GM12874 (cell line): ENCODE data around the gene DNAH2.

ENCODE experiments used
- CTCF ChIP-seq: IDR thresholded peaks from 2 replicates; pipeline ENCODE4 v1.5.1; 2011; ENCODE audit warnings: low read depth, mild to moderate bottlenecking, control low read depth, low read length, moderate library complexity; ENCODE audit not compliant: insufficient read depth

DNAH2 gene

GRCh38 chr17:7818746-7819645, 101.5 kb downstream of the DNAH2 start:
- no peak for TF ChIP-seq CTCF

GRCh38 chr17:7820231-7820630, 102.7 kb downstream of the DNAH2 start:
- no peak for TF ChIP-seq CTCF

- TF ChIP-seq CTCF = no peak
Measured at GRCh38 chr17:7822126-7822525, 104.6 kb downstream of the DNAH2 start.

GRCh38 chr17:7823581-7824001, 106.0 kb downstream of the DNAH2 start:
- TF ChIP-seq CTCF = no peak

- no peak for TF ChIP-seq CTCF
Measured at GRCh38 chr17:7824021-7824924, 106.7 kb downstream of the DNAH2 start.

GRCh38 chr17:7825206-7825990, 107.9 kb downstream of the DNAH2 start:
- TF ChIP-seq CTCF = no peak
